ENCODE results near the gene PYROXD2.

Gene PYROXD2

DNA sequence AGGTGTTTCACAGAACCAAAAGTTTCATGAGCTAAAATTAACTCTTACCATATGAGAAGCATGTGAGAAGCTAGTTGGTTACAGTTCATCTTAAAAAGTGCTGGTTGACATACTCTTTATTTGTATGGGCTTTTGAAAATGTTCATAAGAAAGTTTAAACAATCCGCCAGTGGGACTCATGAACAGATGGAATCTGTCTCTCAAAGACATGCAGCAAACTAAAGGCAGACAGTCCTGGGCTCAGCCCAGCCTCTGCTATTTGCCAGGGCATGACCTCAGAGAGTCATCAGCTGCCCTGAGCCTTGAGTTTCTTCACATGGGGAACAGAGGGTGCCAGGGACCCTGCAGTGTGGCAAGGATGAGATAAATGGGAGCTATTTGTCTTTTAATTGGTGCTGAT, 3.2 kb downstream of the PYROXD2 start:
- DNase-seq = no peak

DNA sequence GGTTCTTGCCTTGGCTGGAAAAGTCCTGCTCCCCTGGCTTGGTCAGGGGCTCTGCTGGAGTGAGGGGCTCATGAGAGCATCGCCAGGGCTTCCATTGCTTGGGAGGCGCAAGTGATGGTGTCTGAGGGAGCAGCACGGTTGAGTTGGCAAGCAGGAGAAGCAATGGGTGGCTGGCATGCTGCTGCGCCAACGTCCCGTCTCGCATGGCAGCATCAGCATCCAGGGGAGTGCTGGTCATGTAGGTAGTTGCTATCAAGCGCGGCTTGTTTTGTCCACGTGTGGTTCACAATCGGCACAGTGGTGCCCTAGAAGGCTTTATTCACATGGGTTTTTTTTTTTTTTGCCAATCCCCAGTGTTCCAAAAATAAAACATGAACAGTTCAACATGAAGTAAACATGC, 3.8 kb downstream of the PYROXD2 start:
- DNase-seq = no peak

DNA sequence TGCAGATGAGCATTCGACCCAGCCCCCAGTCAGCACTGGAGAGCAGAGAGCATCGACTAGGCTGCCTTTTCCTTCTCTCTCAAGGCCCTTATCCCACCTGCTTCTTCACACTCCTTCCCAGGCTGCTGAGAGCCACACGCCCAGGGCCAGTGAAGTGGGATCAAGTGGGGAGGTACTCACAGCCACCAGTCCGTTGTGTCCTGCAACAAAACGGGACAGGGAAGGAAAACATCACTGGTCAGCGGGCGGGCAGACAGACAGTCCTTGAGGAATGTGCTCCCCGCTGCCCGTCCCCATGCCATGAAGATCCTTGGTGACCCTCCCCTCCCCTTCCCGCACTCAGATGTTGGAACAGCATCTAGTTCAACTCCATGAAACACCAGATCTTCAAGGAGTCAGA, 4.2 kb downstream of the PYROXD2 start:
- no peak for DNase-seq

GRCh38 chr10:98410135-98410743, 4.7 kb downstream of the PYROXD2 start:
- no peak for DNase-seq

DNA sequence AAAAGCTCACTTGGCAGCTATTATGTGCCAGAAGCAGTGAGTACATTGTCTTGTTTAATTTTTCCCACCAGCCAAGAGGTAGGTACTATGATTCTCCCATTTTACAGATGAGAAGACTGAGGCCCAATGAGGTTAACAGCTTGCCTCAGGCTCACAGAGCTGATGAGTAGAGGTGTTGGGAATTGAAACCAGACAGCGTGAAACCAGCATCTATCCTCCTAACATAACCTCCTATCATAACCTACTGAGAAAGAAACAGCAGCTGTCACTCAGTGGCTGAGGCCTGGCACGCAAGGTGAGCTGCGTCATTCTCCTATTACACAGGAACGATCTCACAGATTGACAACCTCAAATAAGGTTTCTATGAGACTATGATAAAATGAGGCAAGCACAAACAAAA, 6.2 kb downstream of the PYROXD2 start:
- DNase-seq = peak in 1 of 5 experiments; percentile 19

DNA sequence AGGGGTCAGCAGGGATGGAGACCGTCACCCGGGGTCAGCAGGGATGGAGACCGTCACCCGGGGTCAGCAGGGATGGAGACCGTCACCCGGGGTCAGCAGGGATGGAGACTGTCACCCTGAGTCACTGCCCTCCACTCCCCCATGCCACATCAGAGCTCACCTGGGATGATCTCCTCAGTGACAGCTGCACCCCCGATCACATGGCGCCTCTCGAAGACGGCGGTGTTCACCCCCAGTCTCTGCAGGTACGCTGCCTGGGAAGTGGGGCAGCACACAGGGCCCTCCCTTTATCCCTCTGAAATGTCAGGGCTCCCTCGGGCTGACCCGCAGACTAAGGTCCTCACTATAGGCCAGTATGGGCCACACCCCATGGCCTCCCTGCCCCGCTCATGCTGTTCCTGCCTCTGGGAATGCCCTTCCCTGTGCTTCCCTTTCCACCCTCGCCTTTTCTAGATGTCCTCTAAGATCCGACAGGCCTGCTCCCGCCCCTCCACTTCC, 7.2 kb downstream of the PYROXD2 start:
- no peak for DNase-seq

DNA sequence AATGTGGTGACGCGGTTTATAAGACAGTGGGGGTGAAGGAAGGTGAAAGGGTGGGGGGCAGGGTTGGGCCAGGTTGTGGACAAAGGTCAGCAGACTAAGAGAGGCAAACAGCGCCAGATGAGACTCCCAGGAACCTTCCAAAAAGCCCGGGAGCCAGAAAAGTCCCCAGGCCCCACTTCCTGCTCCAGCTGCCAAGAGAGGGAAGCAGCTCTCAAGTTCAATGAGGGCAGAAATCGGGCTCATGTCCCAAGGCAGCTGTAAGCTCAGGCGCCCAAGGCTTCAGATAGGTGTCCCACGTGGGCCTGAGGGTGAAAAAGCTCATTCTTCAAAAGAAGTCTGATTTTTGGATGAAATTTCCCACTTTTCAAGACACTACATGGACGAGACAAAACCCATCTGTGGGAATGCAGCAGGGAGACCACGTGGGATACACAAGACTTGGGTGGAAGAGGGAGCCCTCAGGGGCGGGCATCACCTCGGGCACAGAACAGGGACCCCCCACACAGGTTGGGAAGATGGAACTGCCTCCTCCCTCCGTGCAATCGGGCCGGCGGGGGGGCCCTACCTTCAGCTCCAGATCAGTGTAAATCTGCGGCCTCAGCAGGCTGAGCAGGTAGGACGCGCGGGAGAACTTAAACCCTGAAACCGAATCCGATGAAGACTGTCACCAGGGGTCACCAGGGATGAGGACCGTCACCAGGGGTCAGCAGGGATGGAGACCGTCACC, 7.8 kb downstream of the PYROXD2 start:
- DNase-seq = no peak

DNA sequence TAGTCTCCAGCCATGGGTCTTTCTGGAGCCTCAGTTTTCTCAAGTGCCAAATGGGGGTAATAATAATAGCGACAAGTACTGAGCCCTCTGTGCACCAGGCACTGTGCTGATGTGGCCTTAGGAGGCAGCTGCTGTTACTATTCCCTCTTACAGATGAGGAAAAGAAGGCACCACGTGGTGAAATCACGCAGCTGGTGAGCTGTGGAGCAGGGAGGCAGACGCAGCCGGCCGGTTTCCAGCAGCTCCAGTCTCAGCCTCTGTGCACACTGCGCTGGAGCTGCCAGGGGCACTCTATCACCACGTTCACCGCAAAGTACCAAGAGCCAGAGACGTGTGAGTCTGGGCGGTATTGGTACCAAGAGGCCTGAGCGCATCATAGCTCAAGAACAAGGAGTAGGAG, 9.6 kb downstream of the PYROXD2 start:
- DNase-seq = no peak

- peak in 1 of 5 experiments; percentile 67 for DNase-seq
Measured at GRCh38 chr10:98404571-98405359, 10.2 kb downstream of the PYROXD2 start.

DNA sequence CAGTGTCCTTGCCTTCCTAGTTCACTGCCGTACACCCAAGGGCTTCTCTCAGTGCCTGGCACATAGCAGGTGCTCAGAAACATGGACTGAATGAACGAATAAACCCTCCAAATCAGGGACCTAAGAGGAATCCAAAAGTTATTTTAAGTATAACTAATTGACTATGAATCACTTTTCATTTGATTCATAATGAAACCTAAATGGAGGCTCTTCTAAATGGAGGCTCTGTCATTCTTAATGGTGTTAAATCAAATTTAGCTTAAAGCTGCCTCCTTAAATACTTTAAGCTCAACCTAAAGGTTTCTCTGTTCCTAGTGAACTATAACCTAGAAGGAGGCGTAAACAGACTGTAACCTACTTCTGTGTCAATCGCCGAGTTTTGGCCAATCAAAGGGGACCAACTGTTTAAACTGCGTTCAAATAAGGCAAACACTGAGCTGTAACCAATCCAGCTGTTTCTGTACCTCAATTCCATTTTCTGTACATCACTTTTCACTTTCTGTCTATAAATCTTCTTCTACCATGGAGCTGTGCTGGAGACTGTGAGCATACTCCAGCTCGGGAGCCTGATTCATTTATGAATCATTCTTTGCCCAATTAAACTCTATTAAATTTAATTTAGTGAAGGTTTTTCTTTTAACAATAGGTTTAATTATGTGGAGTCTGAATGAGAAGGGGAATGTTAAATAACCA, 11.0 kb downstream of the PYROXD2 start:
- peak in 1 of 5 experiments; percentile 79 for DNase-seq

GRCh38 chr10:98402931-98403718, 11.9 kb downstream of the PYROXD2 start:
- no peak for DNase-seq

- no peak for DNase-seq
Measured at GRCh38 chr10:98402478-98402877, 12.5 kb downstream of the PYROXD2 start.

- DNase-seq = peak in 1 of 5 experiments; percentile 50
Measured at GRCh38 chr10:98400482-98400881, 14.5 kb downstream of the PYROXD2 start.

DNA sequence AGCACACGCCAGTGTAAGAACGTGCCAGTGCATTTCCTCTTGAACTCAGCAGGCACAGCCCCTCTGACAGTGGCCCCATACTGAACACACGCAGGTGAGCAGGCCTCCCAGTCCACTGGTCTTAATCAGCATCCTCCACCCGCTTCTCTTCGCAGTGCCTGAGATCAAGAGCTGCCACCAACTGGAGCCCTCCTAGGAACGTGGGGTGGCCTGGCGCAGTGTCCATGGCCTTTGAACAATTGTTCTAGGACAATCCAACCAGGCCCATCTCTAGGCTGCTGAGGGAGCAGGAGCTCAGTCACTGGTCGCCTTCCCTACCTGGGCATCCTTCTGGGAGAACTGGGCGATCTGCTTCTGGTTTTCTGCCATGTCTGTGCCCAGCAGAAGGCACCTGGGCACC, 15.2 kb downstream of the PYROXD2 start:
- no peak for DNase-seq

DNA sequence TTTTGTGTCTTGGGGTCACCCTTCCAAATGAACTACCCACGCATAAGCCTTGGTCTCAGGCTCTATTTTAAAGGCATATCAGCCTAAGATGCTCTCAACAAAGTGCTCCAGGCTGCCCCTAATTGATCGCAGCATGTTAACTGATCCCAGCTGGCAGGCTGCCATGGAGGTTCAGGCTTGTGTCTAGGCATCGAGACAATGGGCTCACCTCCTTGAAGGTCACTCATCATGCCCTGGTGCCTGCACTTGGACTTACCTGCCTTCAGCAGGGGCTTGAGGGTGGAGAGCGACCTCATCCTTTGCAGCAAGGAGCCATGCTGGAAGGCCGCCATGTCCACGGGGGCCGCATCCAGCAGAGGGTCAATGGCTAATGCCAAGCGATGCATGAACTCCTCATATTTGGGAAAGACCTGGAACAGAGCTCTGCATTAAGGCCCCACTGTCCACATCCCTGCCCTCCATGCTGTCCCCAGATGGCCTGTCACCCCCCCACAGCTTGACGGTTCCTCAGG, 17.8 kb downstream of the PYROXD2 start:
- no peak for DNase-seq

GRCh38 chr10:98396096-98397063, 18.6 kb downstream of the PYROXD2 start:
- no peak for DNase-seq

DNA sequence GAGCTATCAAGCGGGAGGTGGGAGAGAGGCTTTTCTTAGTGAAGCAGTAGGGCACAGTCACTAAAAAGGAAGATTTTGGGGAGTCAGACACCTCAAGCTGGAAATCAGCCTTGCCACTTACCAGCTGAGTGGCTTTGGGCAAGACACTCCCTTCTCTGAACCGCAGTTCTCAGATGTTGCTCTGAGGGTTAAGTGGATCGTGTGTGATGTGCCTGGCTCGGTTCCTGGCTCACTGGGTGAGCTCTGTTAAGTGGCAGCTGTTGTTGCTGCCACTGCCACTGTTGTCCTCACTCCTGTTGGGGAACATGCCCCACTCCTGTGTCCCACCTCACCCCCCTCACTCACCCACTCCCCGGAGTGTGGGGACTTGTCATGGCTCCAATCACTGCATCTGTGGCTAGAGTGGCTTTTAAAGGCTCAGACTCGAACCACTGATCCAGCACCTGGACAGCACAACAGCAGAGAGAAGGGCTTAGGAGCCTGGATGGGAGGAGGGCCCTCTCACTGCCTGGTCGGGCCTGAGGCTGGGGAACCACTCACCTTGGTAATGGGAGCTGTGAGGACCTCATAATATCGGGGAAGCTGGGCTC, 20.0 kb downstream of the PYROXD2 start:
- no peak for DNase-seq

- DNase-seq = peak in 1 of 5 experiments; percentile 84
Measured at GRCh38 chr10:98391578-98391991, 23.4 kb downstream of the PYROXD2 start.

DNA sequence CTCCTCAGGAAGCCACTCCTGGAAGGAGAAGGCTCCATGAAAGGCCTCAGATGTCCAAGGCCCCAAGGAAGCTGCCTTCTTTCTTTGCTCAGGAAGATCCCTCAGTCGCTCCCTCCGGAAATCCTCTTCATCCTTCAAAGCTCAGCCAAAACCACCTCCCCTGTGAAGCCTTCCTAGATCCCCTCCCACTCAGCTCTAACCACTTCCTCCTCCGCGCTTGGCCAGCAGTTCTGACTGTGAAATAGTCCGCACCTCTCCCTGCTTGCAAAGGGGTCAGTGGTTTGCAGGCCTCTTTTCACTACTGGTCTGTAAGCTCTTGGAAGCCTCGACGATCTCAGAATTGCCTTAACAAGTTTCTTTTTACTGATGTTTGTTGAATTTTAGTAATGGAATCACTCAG, 23.9 kb downstream of the PYROXD2 start:
- peak in 1 of 5 experiments; percentile 50 for DNase-seq

- DNase-seq = no peak
Measured at GRCh38 chr10:98390406-98390805, 24.6 kb downstream of the PYROXD2 start.

Measured in T-helper 2 cell (primary cell).